SU-DHL-6 (cell line): ENCODE data around the gene SPRYD7.
A peak's percentile ranks its signal among the peaks of the same experiment; 100 is the strongest.

ENCODE experiments used
- H2AFZ ChIP-seq: fragments of 200-600 bp; sonication (generic); 2 replicates; pipeline ENCODE4 v1.6.1; 2014; ENCODE audit warnings: low read depth, mild to moderate bottlenecking, moderate library complexity, mixed read lengths, antibody characterized with exemption, low read length; ENCODE audit not compliant: severe bottlenecking
- H3F3A ChIP-seq: fragments of 200-600 bp; shearing (Covaris generic); 2 replicates; pipeline ENCODE4 v1.6.0; 2016; ENCODE audit warnings: antibody characterized with exemption, mild to moderate bottlenecking; ENCODE audit not compliant: insufficient read depth
- H3K27ac ChIP-seq: fragments of 200-600 bp; sonication (generic); 2 replicates; pipeline ENCODE4 v1.5.1; 2016; ENCODE audit warnings: low read depth, mild to moderate bottlenecking, low read length, moderate library complexity, mixed read lengths
- H3K27me3 ChIP-seq: fragments of 200-600 bp; sonication (generic), shearing (Covaris generic); 2 replicates; pipeline ENCODE4 v1.6.0; 2014; ENCODE audit warnings: mild to moderate bottlenecking, low read length
- H3K36me3 ChIP-seq: fragments of 200-600 bp; sonication (generic); 2 replicates; pipeline ENCODE4 v1.6.1; 2014; ENCODE audit warnings: mild to moderate bottlenecking, low read length, mixed read lengths
- H3K4me2 ChIP-seq: fragments of 300-600, 200-600 bp; shearing (Covaris generic), sonication (generic); 2 replicates; pipeline ENCODE4 v1.6.0; 2014; ENCODE audit warnings: low read length, low read depth, mild to moderate bottlenecking; ENCODE audit not compliant: poor library complexity, severe bottlenecking
- H3K4me3 ChIP-seq: fragments of 200-600 bp; sonication (generic); 2 replicates; pipeline ENCODE4 v1.5.1; 2014; ENCODE audit warnings: antibody characterized with exemption, low read length, mild to moderate bottlenecking, mixed read lengths; ENCODE audit not compliant: insufficient read depth, poor library complexity, severe bottlenecking
- H3K79me2 ChIP-seq: fragments of 200-600 bp; sonication (generic); 2 replicates; pipeline ENCODE4 v1.6.1; 2014; ENCODE audit warnings: mild to moderate bottlenecking, low read length, moderate library complexity; ENCODE audit not compliant: insufficient read depth
- H3K9ac ChIP-seq: fragments of 200-600 bp; sonication (generic); 2 replicates; pipeline ENCODE4 v1.7.0; 2014; ENCODE audit warnings: mild to moderate bottlenecking, low read length
- H3K9me2 ChIP-seq: fragments of 200-600 bp; sonication (generic); replicated peaks from 2 replicates; pipeline ENCODE4 v1.6.1; 2014; ENCODE audit warnings: low read length; ENCODE audit not compliant: insufficient read depth
- H3K9me3 ChIP-seq: fragments of 200-600 bp; sonication (generic); 2 replicates; pipeline ENCODE4 v1.6.1; 2014; ENCODE audit warnings: low read length, mixed read lengths; ENCODE audit not compliant: insufficient read depth
- H4K20me1 ChIP-seq: fragments of 200-600 bp; sonication (generic); 2 replicates; pipeline ENCODE4 v1.6.1; 2014; ENCODE audit warnings: low read depth, mild to moderate bottlenecking, antibody characterized with exemption, low read length, moderate library complexity, mixed read lengths
- CTCF ChIP-seq: fragments of 200-600 bp; sonication (generic); IDR thresholded peaks from one replicate; pipeline ENCODE4 v1.5.1; 2017; ENCODE audit warnings: antibody characterized with exemption, mild to moderate bottlenecking, low read length, moderate library complexity; ENCODE audit not compliant: insufficient read depth, poor library complexity, severe bottlenecking
- EZH2phosphoT487 ChIP-seq: fragments of 200-600 bp; sonication (generic), shearing (Covaris generic); conservative IDR thresholded peaks from 2 replicates; pipeline ENCODE4 v1.6.1; 2018; ENCODE audit warnings: mild to moderate bottlenecking, antibody characterized with exemption, low read length, moderate library complexity, mixed read lengths

The SPRYD7 gene

GRCh38 chr13:49936075-49936967 is at the start of gene SPRYD7:
Gene SPRYD7 (minus strand): TSS chr13:49936340. CDS start chr13:49936235, 105 bp downstream.
- Histone ChIP-seq H3K9me3 (no peaks in the 10 kb centered on the region), H3K4me2 (peak within 1 kb of the TSS; percentile 86), H4K20me1 (no peaks in the 10 kb centered on the region), H3K36me3 (no peaks in the 10 kb centered on the region), H3K9me2 (no peaks in the 10 kb centered on the region), H3K27ac (peak within 1 kb of the TSS; percentile 84), H3K79me2 (peaks cover 22% of the 10 kb centered on the region), H3K27me3 (no peaks in the 10 kb centered on the region), H2AFZ (peak within 1 kb of the TSS; percentile 90), H3K9ac (peak within 1 kb of the TSS; percentile 75), H3F3A (peaks cover 19% of the 10 kb centered on the region), H3K4me3 (peak within 1 kb of the TSS; percentile 66)
- TF ChIP-seq EZH2phosphoT487 (no peak), CTCF (peak; percentile 92)

- Histone ChIP-seq H3K27ac (peak overlapping the region; percentile 5; the same call in 1 of the 2 replicates), H3K4me2 (peak overlapping the region; percentile 4), H2AFZ (no peak overlapping the region), H3K79me2 (no peaks in the 10 kb centered on the region), H3F3A (no peaks in the 10 kb centered on the region), H3K9me3 (no peaks in the 10 kb centered on the region), H3K27me3 (no peaks in the 10 kb centered on the region), H3K4me3 (no peak overlapping the region), H3K9me2 (no peaks in the 10 kb centered on the region), H3K36me3 (no peaks in the 10 kb centered on the region), H4K20me1 (no peaks in the 10 kb centered on the region), H3K9ac (no peak overlapping the region)
- TF ChIP-seq CTCF (no peak), EZH2phosphoT487 (no peak)
Measured at GRCh38 chr13:49985129-49985528, 49.0 kb upstream of the SPRYD7 start.

- H2AFZ ChIP-seq = no peak overlapping the region
- H3F3A ChIP-seq = no peaks in the 10 kb centered on the region
- H3K36me3 ChIP-seq = no peaks in the 10 kb centered on the region
- no peaks in the 10 kb centered on the region for H3K79me2 ChIP-seq
- H3K9ac ChIP-seq = no peak overlapping the region
- H3K4me3 ChIP-seq = no peak overlapping the region
- H4K20me1 ChIP-seq = no peaks in the 10 kb centered on the region
- H3K27ac ChIP-seq = no peak overlapping the region
- no peaks in the 10 kb centered on the region for H3K27me3 ChIP-seq
- H3K9me3 ChIP-seq = no peaks in the 10 kb centered on the region
- no peak for TF ChIP-seq EZH2phosphoT487
- no peak for TF ChIP-seq CTCF
- H3K4me2 ChIP-seq = no peak overlapping the region
- no peaks in the 10 kb centered on the region for H3K9me2 ChIP-seq
Measured at GRCh38 chr13:49980266-49980665, 44.1 kb upstream of the SPRYD7 start.
